Measurements from ENCODE around the gene TNRC18.

TNRC18 gene

DNA sequence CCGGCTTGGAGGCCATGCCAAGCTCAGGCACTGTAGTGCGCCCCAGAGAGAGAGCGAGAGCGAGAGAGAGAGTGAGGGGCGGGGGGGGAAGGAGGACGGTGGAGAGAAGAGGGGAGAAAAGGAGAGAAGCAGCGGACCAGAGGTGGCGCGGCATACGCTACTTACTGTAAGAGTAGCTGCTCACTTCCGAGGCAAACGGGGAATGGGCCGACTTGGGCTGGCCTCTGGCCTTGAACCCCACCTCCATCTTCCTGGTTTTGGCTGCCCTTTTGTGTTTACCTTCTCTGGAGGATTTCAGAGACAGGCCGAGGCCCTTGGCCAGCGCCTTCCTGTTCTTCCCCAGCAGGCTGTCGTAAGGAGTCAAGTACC, 66.9 kb downstream of the TNRC18 start:
- DNase-seq (ENCODE audit: low read depth): no peak
- H3K4me3 ChIP-seq (ENCODE audit: low read depth, low read length): no peak overlapping the region
- in situ Hi-C loops (cut with HindIII; ENCODE audit: low sequenced_read_pairs): no loop called here
- TF ChIP-seq, protein P1, sequence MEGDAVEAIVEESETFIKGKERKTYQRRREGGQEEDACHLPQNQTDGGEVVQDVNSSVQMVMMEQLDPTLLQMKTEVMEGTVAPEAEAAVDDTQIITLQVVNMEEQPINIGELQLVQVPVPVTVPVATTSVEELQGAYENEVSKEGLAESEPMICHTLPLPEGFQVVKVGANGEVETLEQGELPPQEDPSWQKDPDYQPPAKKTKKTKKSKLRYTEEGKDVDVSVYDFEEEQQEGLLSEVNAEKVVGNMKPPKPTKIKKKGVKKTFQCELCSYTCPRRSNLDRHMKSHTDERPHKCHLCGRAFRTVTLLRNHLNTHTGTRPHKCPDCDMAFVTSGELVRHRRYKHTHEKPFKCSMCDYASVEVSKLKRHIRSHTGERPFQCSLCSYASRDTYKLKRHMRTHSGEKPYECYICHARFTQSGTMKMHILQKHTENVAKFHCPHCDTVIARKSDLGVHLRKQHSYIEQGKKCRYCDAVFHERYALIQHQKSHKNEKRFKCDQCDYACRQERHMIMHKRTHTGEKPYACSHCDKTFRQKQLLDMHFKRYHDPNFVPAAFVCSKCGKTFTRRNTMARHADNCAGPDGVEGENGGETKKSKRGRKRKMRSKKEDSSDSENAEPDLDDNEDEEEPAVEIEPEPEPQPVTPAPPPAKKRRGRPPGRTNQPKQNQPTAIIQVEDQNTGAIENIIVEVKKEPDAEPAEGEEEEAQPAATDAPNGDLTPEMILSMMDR (IDR thresholded peaks at IDR 0.05; ENCODE audit: low read depth, low read length, missing control alignments): no peak

DNA sequence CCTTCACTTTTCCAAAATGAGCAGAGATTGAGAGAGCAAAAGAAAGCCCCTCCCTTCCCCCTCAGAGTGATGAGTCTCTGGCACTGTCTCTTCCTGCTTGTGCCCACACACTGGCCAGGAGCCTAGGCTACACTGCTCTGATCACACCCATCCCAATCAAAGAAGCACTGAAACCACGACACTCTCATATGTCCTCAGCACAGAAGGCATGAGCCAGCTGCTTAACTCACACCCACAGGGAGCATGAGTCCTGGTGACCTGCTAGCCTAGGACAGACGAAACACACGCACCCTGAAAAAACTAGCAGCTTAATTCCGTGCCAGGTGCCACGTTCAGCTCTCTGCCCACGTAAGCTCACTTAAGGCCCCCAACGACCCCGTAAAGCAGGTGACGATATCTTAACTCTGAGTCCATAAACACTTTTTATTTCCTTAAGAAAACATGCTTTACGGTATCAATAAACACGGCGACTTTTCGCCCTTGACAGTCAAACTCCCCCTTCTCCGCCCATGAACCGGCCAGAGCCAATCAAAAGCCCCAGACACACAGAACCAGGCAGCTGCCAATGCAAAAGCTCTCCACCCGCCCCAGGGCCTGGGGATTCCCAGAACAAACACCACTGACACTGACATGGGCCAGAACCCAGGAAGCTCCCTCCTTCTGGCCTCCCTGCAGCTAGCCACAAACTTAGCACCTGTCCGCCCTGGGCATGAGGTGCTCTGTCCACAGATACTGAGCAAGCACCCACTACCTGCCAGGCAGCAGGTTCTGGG, 69.0 kb downstream of the TNRC18 start:
- in situ Hi-C loops (cut with HindIII; ENCODE audit: low sequenced_read_pairs): no loop called here
- H3K4me3 ChIP-seq (ENCODE audit: low read depth, low read length): no peak overlapping the region

DNA sequence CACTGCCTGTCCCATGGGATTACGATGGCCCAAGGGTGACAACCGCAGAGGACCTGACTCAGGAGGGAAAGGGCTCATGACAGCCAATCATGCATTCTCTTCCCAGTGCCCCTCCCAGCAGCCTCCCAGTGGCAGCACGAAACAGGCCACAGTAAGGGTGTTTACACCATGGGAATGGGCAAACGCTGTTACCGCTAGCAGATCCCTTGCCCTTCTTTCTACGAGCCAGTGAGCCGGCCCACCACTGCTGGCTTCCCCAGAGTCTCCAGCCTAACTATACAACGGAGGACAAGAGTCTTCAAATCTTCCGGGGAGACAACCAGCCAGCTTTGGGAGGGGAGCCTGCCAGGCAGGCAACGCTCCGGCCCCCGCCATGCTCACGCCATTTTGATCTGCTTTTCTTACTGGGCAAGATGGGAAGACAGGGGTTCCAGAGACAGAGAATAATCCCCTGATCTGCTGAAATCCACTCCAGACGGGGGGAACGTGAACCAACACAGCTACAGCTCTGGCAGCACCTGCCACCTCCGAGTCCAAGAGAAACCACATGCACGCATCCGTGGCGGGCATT, 71.1 kb downstream of the TNRC18 start:
- DNase-seq (ENCODE audit: low read depth): no peak
- in situ Hi-C loops (cut with HindIII; ENCODE audit: low sequenced_read_pairs): no loop called here
- TF ChIP-seq, protein P1 (IDR thresholded peaks at IDR 0.05; ENCODE audit: low read depth, low read length, missing control alignments): no peak
- H3K4me3 ChIP-seq (ENCODE audit: low read depth, low read length): no peak overlapping the region

More for the DNA sequence above, 69.0 kb downstream of the TNRC18 start:
- TF ChIP-seq, protein P1 (IDR thresholded peaks at IDR 0.05; ENCODE audit: low read depth, low read length, missing control alignments): no peak
- DNase-seq (ENCODE audit: low read depth): no peak

DNA sequence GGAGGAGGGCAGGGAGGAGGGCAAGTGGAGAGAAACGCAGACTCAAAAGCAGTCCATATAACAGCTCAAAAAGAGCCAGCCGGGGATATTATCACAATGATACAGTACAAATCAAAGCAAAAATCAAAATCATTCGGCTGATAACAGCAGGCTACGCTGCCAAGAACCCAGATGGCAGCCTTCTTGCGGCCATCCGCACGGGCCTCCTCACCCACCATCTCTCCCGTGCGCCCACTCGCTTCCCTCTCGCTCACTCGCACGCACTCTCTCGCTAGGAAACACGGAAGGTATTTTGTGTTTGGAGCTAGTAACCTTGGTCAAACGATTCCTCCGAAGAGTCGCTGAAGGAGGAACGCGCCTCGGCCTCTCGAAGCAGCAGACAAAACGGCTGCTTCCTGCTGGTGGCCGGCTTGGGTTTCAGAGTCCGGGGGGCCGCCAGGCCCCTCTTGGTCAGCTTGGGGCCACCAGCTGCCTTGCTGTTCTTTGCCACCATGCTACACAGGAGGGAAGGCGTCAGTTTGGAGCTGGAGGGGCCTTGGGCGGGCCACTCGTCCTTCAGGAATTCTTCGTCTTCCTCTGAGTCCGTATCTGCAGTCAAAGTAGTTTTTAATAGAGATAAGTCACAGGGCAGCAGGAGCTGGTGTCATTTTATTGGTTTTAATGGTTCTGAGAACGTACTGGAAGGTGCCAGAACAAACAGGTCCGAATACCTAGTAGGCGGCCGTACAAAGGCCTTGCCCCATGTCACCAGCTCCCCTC, 71.9 kb downstream of the TNRC18 start:
- H3K4me3 ChIP-seq (ENCODE audit: low read depth, low read length): no peak overlapping the region
- DNase-seq (ENCODE audit: low read depth): no peak
- TF ChIP-seq, protein P1 (IDR thresholded peaks at IDR 0.05; ENCODE audit: low read depth, low read length, missing control alignments): no peak
- in situ Hi-C loops (cut with HindIII; ENCODE audit: low sequenced_read_pairs): no loop called here

DNA sequence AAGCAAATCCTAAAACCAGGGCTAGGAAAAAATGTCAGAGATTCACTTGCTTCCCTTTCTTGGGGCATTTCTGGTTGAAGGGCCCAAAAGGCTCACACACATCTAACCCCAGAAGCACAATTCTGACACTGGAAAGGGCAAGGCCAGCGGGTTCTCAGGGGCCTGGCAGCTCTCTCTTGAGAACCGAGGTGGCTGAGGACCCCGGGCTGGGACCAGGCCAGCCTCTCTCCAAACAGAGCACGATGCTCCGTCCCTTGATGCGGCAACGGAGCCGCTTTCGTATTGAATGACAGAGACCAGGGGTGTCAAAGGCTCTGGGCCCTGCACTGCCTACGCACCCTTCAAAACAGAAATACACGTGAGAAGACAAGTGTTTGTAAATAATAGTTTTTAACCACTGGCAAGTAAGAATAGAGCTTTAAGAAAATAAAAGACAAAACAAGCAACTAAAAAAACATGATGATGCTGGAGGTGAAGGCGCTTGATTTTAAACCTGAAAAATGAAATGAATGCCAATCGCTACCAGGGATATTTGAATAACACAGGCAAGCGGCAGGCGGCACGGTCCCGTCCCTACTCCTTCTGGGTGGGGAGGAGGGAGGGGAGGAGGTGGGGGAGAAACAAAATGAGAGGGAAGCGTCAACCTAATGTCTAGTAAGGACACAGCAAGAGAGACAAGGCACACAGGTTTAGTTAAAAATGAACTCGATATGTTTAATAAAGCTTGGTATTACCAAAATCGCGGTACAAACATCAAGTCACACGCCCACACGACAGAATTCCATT, 72.8 kb downstream of the TNRC18 start:
- in situ Hi-C loops (cut with HindIII; ENCODE audit: low sequenced_read_pairs): no loop called here
- no peak for DNase-seq (ENCODE audit: low read depth)
- TF ChIP-seq, protein P1 (IDR thresholded peaks at IDR 0.05; ENCODE audit: low read depth, low read length, missing control alignments): no peak
- H3K4me3 ChIP-seq (ENCODE audit: low read depth, low read length): no peak overlapping the region

DNA sequence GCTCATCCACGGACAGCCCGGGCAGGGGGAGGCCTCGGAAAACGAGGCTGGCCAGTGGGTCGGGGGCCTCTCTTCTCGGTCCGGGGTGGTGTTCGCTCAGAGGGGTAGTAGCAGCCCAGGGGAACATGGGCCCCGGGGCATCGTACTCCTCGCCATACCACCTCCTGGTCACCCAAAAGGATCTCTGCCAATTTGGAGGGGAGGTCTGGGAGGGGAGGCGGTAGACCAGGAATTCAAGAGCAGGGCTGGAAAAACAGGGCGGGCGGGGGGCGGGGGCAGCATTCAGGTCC, 73.5 kb downstream of the TNRC18 start:
- H3K4me3 ChIP-seq (ENCODE audit: low read depth, low read length): no peak overlapping the region
- DNase-seq (ENCODE audit: low read depth): no peak
- TF ChIP-seq, protein P1 (IDR thresholded peaks at IDR 0.05; ENCODE audit: low read depth, low read length, missing control alignments): no peak
- in situ Hi-C loops (cut with HindIII; ENCODE audit: low sequenced_read_pairs): no loop called here
